NCI-H2227 treated with DMSO at 0.1 percent for 48 hours (cell line): ENCODE results near the gene SPIB.
A peak's percentile ranks its signal among the peaks of the same experiment; 100 is the strongest.
"Not testable (repeated sequence)": the region's sequence is repeated elsewhere in the genome, so short reads cannot be mapped to it uniquely, and the experiment has no call there.

Source experiments
- DNase-seq: peaks from one replicate; lab custom pipeline; 2025; lab: John Stamatoyannopoulos, UW

SPIB gene

DNA sequence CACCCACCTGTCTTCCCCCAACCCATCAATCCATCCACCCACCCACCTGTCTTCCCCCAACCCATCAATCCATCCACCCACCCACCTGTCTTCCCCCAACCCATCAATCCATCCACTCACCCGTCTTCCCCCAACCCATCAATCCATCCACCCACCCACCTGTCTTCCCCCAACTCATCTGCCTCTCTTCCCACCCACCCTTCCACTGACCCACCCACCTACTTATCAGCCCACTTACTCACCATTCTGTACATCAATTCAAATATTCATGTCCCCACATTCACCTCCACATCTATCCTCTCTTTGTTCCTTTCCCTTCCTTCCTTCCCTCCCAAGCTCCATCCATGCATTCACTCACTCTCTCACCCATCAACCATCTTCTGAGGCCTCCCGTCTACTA, 20.4 kb downstream of the SPIB start:
- not testable (repeated sequence) for DNase-seq

GRCh38 chr19:50444059-50444458, 25.3 kb downstream of the SPIB start:
- no peak for DNase-seq

DNA sequence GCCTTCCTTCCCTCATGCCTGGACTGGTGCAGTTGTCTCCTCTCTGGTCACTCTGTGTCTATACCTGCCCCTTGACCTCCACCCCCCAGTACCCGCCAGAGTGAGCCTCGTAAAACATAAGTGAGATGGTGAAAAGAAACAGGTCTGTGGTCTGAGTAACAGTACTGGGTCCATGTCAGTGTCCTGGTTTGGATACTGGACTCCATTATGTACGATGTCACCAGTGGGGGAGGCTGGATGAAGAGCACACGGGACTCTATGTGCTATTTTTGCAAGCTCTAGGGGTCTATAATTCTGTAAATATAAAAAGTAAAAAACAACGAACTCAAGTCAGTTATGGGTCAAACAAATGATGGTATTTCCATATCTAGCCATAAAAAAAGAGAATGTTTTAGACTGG, 28.3 kb downstream of the SPIB start:
- no peak for DNase-seq

GRCh38 chr19:50447750-50448149, 29.0 kb downstream of the SPIB start:
- DNase-seq, result no peak

DNA sequence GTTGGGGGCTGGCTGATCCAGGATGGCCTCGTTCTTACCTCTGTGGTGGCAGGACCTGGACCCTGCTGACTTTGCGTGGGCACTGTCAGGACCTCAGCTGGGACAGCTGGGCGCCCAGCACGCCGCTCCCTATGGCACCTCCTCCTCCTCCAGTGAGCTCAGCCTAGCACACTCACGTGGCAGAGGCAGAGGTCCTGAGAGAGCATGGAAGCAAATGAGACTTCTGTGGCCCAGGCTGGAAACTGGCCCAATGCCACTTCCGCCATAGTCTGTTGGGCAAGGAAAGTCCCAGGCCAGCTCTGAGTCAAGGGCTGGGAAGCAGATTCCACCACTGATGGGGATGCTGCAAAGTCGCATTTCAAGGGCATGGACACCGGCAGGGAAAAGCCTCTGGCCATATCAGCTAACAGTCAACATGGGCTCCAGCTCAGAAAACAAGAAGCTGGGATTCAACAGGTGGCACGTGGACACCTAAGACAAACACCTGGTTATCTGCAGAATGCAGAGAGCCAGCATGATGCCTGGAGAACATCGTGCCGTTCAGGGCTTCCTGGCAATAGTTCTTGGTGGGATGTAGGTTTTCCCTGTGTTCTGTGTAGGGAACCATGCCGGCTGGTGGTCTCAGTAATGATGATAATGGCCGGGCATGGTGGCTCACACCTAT, 30.6 kb downstream of the SPIB start:
- DNase-seq, result no peak

DNA sequence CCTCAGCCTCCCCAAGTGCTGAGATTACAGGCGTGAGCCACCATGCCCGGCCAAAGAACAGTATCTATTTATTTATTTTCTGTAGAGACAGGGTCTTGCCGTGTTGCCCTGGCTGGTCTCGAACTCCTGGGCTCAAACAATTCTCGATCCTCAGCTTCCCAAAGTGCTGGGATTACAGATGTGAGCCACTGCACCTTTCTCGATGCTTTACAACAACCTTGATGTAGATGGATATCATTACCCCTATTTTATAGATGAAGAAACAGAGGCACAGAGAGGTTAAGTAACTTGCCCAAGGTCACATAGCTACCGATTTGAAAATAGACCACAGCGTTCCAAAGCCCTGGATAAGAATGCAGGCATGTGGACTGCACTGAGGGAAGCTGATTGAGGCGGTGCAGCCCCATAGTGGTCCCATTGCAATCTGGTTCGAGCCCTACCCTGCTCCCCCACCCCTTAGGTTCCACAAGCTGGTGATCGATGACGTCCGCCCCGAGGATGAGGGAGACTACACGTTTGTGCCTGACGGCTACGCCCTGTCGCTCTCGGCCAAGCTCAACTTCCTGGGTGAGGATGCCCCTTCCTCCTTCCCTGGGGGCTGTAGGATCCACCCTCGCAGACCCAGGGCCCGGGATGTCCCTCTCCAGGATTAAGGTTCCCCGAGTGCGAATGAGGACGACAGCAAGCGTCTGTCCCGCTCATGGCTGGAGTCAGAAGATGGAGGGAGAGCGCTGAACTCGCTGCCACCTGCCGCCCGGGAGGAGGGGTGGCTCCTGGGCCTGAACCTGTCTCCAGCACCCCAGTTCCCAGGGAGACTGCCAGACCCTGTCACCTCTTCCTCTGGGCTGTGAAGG, 31.9 kb downstream of the SPIB start:
- DNase-seq, result no peak

DNA sequence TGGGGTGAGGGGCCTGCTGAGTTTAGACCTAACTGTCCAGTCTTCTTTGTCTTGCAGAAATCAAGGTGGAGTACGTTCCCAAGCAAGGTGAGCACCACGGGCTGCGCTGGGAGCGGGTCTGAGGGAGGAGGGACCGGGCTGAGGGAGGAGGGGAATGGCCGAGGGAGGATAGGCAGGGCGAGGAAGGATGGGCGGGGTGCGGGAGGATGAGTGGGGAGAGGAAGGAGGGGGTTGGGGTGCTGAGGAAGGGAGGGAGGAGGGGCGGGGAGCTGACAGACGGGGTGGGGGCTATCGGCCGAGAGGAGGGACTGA, 32.4 kb downstream of the SPIB start:
- DNase-seq, result no peak

DNA sequence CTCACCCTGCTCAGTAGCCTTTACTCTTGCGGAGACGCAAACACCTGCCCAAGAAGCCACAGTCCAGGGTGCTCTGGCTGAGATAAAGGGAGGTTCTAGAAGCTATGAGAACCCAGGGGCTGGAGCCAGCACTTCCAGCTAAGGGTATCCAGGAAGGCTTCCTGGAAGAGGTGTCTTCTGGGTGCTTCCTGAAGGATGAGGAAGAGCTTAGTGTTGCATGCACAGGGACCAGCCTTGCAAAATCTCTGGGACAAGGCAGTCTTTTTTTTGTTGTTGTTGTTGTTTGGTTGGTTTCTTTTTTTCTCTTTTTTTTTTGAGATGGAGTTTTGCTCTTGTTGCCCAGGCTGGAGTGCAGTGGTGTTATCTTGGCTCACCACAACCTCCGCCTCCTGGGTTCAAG, 34.5 kb downstream of the SPIB start:
- no peak for DNase-seq

DNA sequence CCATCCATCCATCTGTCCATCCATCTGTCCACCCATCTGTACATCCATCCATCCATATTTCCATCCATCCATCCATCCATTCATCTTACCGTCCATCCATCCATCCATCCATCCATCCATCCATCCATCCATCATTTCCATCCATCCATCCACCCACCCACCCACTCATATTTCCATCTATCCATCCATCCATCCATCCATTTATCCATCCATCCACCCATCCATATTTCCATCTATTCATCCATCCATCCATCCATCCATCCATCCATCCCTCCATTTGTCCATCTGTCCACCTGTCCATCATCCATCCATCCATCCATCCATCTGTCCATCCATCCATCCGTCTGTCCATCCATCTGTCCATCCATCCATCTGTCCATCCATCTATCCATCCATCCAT, 37.3 kb downstream of the SPIB start:
- DNase-seq, result no peak

DNA sequence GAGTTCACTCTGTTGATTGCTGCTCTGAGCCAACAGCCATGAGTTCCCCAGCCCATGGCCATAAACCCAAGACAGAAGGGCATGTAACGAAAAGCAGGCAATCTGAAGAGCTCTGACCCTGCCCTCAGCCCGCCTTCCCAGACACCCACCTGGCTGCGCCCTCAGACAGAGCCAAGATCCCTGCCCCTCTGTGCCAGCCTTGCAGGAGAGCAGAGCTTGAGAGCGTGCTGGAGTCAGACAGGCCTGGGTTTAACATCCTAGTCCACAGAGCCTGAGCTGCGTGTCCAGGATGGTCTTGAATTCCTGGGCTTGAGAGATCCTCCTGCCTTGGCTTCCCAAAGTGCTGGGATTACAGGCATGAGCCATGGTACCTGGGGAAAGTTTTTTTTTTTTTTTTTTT, 38.6 kb downstream of the SPIB start:
- DNase-seq, result no peak

DNA sequence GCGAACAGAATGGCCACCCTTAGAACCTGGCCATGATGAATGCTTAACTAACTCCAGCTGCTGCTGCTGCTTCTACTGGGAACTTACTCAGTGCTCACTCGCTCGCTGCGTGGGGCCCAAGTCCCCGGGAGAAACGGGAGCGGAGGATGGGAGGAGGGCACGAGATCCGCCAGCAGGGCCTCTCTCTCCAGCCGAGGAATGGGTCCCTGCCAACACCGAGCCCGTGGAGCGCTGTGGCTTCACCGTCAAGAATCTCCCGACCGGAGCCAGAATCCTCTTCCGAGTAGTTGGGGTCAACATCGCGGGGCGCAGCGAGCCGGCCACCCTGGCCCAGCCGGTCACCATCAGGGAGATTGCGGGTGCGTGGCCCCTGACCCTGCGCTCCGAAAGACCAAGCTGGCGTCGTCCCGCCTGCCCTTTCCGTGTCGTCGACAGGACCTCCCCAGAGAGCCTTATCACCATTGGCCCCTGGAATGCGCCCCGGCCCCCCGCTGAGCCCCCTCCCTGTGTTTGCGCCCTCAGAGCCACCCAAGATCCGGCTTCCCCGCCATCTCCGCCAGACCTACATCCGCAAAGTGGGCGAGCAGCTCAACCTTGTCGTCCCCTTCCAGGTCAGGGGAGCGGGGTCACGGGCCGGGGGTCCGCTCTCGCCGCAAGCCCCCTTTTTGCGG, 39.8 kb downstream of the SPIB start:
- no peak for DNase-seq

GRCh38 chr19:50459067-50459456, 40.3 kb downstream of the SPIB start:
- no peak for DNase-seq

DNA sequence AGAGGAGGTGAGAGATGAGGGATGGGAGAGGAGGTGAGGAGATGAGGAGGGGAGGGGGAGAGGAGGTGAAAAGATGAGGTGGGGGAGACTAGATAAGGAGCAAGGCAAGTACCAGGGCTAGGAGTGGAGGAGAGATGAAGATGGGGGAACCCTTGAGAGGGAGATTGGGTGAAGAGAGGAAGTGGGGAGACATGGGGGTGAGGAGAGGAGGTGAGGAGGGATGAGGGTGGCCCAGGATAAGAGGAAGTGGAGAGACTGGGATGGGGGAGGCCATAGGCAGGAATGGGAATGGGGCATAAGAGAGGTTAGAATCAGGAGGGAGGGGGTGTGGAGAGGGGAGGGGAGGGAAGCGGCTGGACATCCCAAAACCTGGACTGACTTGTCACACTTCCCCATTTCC, 40.9 kb downstream of the SPIB start:
- DNase-seq, result no peak

GRCh38 chr19:50460161-50460765, 41.5 kb downstream of the SPIB start:
- DNase-seq, result no peak

- peak; percentile 62 for DNase-seq
These were observed 42.5 kb downstream of the SPIB start for GRCh38 chr19:50461066-50461875.

DNA sequence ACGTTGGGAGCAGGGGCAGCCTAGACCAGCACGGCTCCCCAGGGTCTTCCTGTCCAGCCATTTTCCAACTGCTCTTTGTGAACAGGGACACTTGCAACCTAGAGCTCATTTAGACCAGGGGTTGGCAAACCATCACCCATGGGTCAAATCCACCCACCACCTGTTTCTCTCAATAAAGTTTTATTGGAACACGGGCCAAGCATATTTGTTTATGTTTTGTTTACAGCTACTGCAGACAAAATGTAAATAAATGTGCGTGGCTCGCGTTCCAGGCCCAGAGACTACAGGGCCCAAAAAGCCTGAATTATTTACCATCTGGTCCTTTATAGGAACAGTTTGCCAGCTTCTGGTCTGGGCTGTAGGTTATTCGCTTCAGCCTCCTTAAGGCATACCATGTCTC, 44.2 kb downstream of the SPIB start:
- no peak for DNase-seq

DNA sequence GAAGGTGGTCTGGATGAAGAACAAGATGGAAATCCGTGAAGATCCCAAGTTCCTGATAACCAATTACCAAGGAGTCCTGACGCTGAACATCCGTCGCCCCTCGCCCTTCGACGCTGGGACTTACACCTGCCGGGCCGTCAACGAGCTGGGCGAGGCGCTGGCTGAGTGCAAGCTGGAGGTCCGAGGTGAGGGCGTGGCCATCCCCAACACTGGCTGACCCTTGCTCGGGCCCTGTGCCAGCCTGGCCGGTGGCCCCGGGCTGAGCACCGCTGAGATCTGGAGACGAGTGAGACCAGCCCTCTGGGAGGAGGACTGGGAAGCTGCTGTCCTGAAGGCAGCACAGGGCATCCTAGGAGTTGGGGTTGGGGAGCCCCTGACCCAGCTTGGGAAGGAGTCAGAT, 45.6 kb downstream of the SPIB start:
- DNase-seq, result no peak

- no peak for DNase-seq
These were observed 46.3 kb downstream of the SPIB start for GRCh38 chr19:50465000-50465399.

- DNase-seq, result peak; percentile 0
These were observed 47.4 kb downstream of the SPIB start for GRCh38 chr19:50465986-50466705.

- no peak for DNase-seq
These were observed 47.9 kb downstream of the SPIB start for GRCh38 chr19:50466706-50467039.

DNA sequence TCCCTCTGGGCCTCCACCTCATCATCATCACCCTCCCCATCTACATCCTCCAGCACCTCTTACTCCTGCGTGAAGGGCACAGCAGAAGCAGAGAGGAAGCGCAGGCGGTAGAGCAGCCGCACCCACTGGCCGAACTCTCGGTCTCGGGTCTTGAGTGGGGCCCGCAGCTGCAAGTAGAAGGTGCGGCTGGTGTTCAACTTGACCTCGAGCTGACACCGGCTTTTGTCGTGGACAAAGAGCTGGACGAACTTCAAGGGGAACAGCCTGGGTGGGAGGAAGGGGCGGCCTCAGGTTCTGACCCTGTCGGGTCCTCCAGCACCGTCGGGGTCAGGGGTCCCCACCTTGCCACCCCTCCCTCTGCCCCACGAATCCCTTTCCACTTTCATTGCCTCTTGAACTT, 48.8 kb downstream of the SPIB start:
- no peak for DNase-seq

GRCh38 chr19:50468818-50469217, 50.1 kb downstream of the SPIB start:
- DNase-seq, result no peak
